Esophagus squamous epithelium (tissue), 5 donors: ENCODE results near the gene ADAMTSL3. TPM values are rescaled to one million over a fixed set of nuclear protein-coding genes. Genes with fewer than 3 reads are reported as not detected.

ENCODE experiments used
- DNase-seq: peaks from one replicate; lab custom pipeline; 2025; lab: John Stamatoyannopoulos, UW
- H3K27ac ChIP-seq, 4 donors: fragments of 200-600 bp; sonication (generic); one replicate each; pipeline ENCODE4 v1.5.1; 2016 to 2019; ENCODE audit warnings: mild to moderate bottlenecking in 1 of 4
- H3K27me3 ChIP-seq, 4 donors: fragments of 200-600 bp; sonication (generic); 1 replicate in 3 of 4; 2 replicates in 1 of 4; pipeline versions ENCODE4 v1.5.1 to v1.6.0; 2017 to 2021; ENCODE audit warnings: antibody characterized with exemption in 1 of 4
- H3K36me3 ChIP-seq, 3 donors: fragments of 200-600 bp; sonication (generic); one replicate each; pipeline ENCODE4 v1.5.1; 2016 to 2019
- H3K4me1 ChIP-seq, 3 donors: fragments of 200-600 bp; sonication (generic); one replicate each; pipeline ENCODE4 v1.5.1; 2017 to 2019
- H3K4me3 ChIP-seq, 4 donors: fragments of 200-600 bp; sonication (generic); 1 replicate in 3 of 4; 2 replicates in 1 of 4; pipeline ENCODE4 v1.5.1; 2016 to 2019; ENCODE audit warnings: mild to moderate bottlenecking in 2 of 4, moderate library complexity in 1 of 4
- H3K9me3 ChIP-seq, 3 donors: fragments of 200-600 bp; sonication (generic); one replicate each; pipeline ENCODE4 v1.5.1; 2016 to 2019
- POLR2A ChIP-seq, 4 donors: fragments of 450-650 bp; IDR thresholded peaks; one replicate each; pipeline ENCODE4 v1.6.1; 2017; ENCODE audit warnings: antibody characterized with exemption in 4 of 4, mild to moderate bottlenecking in 4 of 4, moderate library complexity in 3 of 4
- WGBS, 2 donors: methylation state at CpG; one replicate each; pipeline ENCODE4 v1.1.5; 2018; 5-methylcytosine and 5-hydroxymethylcytosine counted together
- intact Hi-C: fragments of 100-400 bp; cut with DNase I; formaldehyde crosslinking; loops from one replicate; pipeline ENCODE4 v1.15.0; 2022
- total RNA-seq, 4 donors: library from RNA; depleted of rRNA; stranded (reverse); fragments of >200 nt; gene quantifications; one replicate each; pipeline ENCODE4 v1.1.0, GENCODE V29; 2016
- TF ChIP-seq, protein P1 (sequence below), 6 experiments: fragments of 450-650 bp in 4 of 6; fragments of 200-600 bp in 2 of 6; sonication (generic) in 2 of 6; IDR thresholded peaks; one replicate each; pipeline ENCODE4 v1.5.1; 2016 to 2019; ENCODE audit warnings: antibody characterized with exemption in 6 of 6, mild to moderate bottlenecking in 4 of 6, moderate library complexity in 4 of 6
- donor health status: DM: yes; HTN: yes; CAD: no.

Gene ADAMTSL3
- total RNA-seq, 4 donors from 2014 or later: 0.11 to 3.2 (median 0.79) TPM

DNA sequence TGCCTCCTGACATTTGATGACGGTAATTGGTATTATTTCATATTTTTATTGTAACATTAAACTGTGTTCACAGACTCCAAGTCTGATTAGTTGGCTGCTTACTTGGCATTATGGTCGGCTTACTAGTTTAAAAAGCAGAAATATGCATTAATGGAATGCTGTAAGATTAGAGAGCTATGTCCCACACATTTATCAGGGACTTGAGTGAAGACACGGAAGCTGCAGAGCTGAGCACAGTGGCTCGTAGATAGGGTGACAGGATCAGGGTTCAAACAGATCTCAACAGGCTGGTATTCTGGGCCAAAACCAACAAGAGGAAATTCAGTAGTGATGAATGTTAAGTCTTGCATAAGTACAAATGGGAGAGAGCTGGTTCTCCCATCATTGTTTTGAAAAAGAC lies 113.8 kb downstream of the ADAMTSL3 start:
- no peaks in the 10 kb centered on the region for H3K27me3 ChIP-seq
- DNase-seq: no peak
- no peak overlapping the region for H3K4me3 ChIP-seq
- no peaks in the 10 kb centered on the region for H3K36me3 ChIP-seq
- H3K9me3 ChIP-seq: no peaks in the 10 kb centered on the region
- H3K4me1 ChIP-seq: no peaks in the 10 kb centered on the region
- intact Hi-C loops: no loop called here
- TF ChIP-seq, protein P1, sequence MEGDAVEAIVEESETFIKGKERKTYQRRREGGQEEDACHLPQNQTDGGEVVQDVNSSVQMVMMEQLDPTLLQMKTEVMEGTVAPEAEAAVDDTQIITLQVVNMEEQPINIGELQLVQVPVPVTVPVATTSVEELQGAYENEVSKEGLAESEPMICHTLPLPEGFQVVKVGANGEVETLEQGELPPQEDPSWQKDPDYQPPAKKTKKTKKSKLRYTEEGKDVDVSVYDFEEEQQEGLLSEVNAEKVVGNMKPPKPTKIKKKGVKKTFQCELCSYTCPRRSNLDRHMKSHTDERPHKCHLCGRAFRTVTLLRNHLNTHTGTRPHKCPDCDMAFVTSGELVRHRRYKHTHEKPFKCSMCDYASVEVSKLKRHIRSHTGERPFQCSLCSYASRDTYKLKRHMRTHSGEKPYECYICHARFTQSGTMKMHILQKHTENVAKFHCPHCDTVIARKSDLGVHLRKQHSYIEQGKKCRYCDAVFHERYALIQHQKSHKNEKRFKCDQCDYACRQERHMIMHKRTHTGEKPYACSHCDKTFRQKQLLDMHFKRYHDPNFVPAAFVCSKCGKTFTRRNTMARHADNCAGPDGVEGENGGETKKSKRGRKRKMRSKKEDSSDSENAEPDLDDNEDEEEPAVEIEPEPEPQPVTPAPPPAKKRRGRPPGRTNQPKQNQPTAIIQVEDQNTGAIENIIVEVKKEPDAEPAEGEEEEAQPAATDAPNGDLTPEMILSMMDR (IDR thresholded peaks at IDR 0.05): no peak
- TF ChIP-seq POLR2A (IDR thresholded peaks at IDR 0.05): no peak
- no peak overlapping the region for H3K27ac ChIP-seq
- WGBS, 2 donors: 71 to 74% methylated on average over 4 of the region's 4 CpGs

DNA sequence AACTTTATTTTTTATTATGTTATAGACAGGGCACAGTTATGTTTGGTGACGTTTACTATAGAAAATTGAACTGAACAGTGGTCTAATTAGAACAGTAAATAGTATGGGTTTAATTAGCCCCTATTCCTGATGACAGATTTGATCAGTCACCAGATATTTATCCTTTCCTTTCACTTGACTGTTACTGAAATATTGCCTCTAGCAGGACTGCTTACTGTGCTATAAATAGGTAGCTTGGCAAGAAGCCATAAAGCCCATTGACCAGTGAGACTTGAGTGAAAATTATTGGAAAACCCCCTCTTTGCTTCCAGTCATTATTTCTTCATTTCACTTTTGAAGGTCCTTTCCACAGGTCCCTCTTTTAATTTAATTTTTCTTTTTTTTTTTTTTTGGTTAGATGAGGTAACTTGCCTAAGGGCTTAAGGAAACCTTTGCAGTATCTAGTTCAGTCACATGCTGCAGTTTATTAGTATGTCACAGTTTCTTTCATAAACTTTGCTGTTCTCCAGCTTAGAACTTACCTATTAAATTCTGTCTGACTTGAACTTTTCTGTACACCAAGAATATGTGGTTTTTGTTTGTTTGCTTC lies 115.6 kb downstream of the ADAMTSL3 start:
- Histone ChIP-seq H3K36me3 (no peaks in the 10 kb centered on the region), H3K27me3 (no peaks in the 10 kb centered on the region), H3K4me3 (no peak overlapping the region), H3K4me1 (no peaks in the 10 kb centered on the region), H3K9me3 (no peaks in the 10 kb centered on the region), H3K27ac (no peak overlapping the region)
- intact Hi-C loops: no loop called here
- TF ChIP-seq, protein P1 (IDR thresholded peaks at IDR 0.05): no peak
- no peak for TF ChIP-seq POLR2A (IDR thresholded peaks at IDR 0.05)
- 58 to 64% methylated on average over 1 of the region's 1 CpG for WGBS, 2 donors
- no peak for DNase-seq

DNA sequence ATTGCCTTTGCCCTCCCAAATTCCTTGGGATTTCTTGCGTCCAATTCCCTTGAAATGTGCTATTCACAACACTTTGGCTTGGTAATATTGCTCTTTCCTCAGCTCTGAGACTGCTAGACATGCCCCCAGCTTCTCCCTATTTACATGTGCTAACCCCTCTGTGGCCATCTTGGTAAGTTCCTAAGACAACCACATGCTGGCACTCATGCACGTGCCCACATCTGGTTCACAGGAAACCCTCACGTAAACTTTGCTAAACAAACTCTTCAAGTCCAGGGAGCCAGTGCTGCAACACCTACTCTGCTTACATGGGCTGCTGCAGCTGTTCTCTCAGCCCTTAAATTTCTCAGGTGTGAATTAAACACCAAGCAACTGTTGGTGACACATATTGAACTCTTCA lies 121.8 kb downstream of the ADAMTSL3 start:
- Histone ChIP-seq H3K4me3 (no peak overlapping the region), H3K4me1 (no peaks in the 10 kb centered on the region), H3K27ac (no peak overlapping the region), H3K27me3 (no peaks in the 10 kb centered on the region), H3K9me3 (no peaks in the 10 kb centered on the region), H3K36me3 (no peaks in the 10 kb centered on the region)
- intact Hi-C loops: no loop called here
- no peak for DNase-seq
- WGBS, 2 donors: 46 to 55% methylated on average over 2 to 3 of the region's 3 CpGs
- TF ChIP-seq, protein P1 (IDR thresholded peaks at IDR 0.05): no peak
- TF ChIP-seq POLR2A (IDR thresholded peaks at IDR 0.05): no peak

DNA sequence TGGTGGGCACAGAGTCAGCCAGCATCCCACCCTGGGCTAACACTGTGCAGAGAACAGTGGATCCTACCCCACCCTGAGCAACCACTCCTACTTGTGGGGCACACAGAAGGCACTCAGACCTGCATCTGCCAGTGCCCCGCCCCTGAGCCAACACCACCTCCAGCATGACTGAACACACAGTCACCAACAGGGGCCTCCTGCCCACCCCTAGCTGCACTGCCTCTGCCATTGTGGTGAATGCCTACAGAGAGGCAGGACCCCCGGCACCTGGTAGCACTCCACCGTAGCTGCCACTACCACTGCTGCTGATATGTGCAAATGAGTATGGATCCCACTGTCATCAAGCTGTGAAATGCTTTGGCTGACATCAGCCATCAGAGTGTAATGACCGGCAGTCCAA lies 123.1 kb downstream of the ADAMTSL3 start:
- Histone ChIP-seq H3K27me3 (no peaks in the 10 kb centered on the region), H3K4me3 (no peak overlapping the region), H3K4me1 (no peaks in the 10 kb centered on the region), H3K9me3 (no peaks in the 10 kb centered on the region), H3K27ac (no peak overlapping the region), H3K36me3 (no peaks in the 10 kb centered on the region)
- WGBS, 2 donors: 78 to 83% methylated on average over 1 to 4 of the region's 4 CpGs
- intact Hi-C loops: no loop called here
- no peak for DNase-seq
- TF ChIP-seq POLR2A (IDR thresholded peaks at IDR 0.05): no peak
- TF ChIP-seq, protein P1 (IDR thresholded peaks at IDR 0.05): no peak

DNA sequence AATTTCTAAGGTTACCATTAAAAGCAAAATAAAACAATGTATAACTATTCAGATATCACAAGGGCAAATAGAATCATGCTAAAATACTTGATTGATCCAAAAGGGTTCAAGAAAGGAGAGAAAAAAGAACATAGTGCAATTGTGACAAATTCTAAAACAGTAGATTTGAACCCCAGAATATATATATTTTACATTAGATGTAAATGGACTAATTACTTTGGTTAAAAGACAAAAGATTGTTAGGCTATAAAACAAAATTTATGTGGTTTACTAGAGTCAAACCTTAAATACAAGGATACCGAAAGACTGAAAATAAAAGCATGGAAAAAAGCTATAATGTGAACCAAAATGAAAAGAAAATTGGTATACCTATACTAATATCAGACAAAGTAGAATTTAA lies 129.3 kb downstream of the ADAMTSL3 start:
- DNase-seq: no peak
- Histone ChIP-seq H3K4me1 (no peaks in the 10 kb centered on the region), H3K4me3 (no peak overlapping the region), H3K27ac (no peak overlapping the region), H3K27me3 (no peaks in the 10 kb centered on the region), H3K36me3 (no peaks in the 10 kb centered on the region), H3K9me3 (no peaks in the 10 kb centered on the region)
- TF ChIP-seq, protein P1 (IDR thresholded peaks at IDR 0.05): no peak
- TF ChIP-seq POLR2A (IDR thresholded peaks at IDR 0.05): no peak
- 88 to 95% methylated on average over 1 of the region's 1 CpG for WGBS, 2 donors
- intact Hi-C loops: no loop called here
